Mucosa of rectum (tissue), 2 donors: ENCODE data around the gene HECW1.

Experiments used
- H3K27ac ChIP-seq, 2 donors: one replicate each; pipeline ENCODE4 v1.7.0; 2013; ENCODE audit warnings: inconsistent platforms in 2 of 2, low read depth in 2 of 2, low read length in 2 of 2
- H3K27me3 ChIP-seq, 2 donors: one replicate each; pipeline ENCODE4 v1.7.0; 2013; ENCODE audit warnings: low read length in 2 of 2; ENCODE audit not compliant: control insufficient read depth in 2 of 2, insufficient read depth in 2 of 2
- H3K36me3 ChIP-seq, 2 donors: one replicate each; pipeline ENCODE4 v1.7.0; 2013; ENCODE audit warnings: low read length in 2 of 2; ENCODE audit not compliant: control insufficient read depth in 2 of 2, insufficient read depth in 2 of 2
- H3K4me1 ChIP-seq, 2 donors: one replicate each; pipeline ENCODE4 v1.7.0; 2013; ENCODE audit warnings: low read length in 2 of 2, mild to moderate bottlenecking in 1 of 2; ENCODE audit not compliant: control insufficient read depth in 2 of 2, insufficient read depth in 2 of 2
- H3K4me3 ChIP-seq, 2 donors: one replicate each; pipeline ENCODE4 v1.7.0; 2013; ENCODE audit warnings: low read length in 2 of 2
- H3K9ac ChIP-seq, 2 donors: one replicate each; pipeline ENCODE4 v1.7.0; 2013; ENCODE audit warnings: low read length in 2 of 2, low read depth in 1 of 2, mild to moderate bottlenecking in 1 of 2
- H3K9me3 ChIP-seq, 2 donors: one replicate each; pipeline ENCODE4 v1.7.0; 2013; ENCODE audit warnings: low read length in 2 of 2; ENCODE audit not compliant: control insufficient read depth in 2 of 2
- donor health status: healthy.
- donor health status: Normal muscosa, but diverticular disease.

HECW1 gene

GRCh38 chr7:43394441-43395130, 282.1 kb downstream of the HECW1 start:
- H3K4me3 ChIP-seq = no peak overlapping the region
- H3K9ac ChIP-seq = no peak overlapping the region
- no peak overlapping the region for H3K27ac ChIP-seq
- H3K9me3 ChIP-seq = no peaks in the 10 kb centered on the region
- no peaks in the 10 kb centered on the region for H3K4me1 ChIP-seq
- H3K27me3 ChIP-seq = no peaks in the 10 kb centered on the region
- H3K36me3 ChIP-seq = no peaks in the 10 kb centered on the region

DNA sequence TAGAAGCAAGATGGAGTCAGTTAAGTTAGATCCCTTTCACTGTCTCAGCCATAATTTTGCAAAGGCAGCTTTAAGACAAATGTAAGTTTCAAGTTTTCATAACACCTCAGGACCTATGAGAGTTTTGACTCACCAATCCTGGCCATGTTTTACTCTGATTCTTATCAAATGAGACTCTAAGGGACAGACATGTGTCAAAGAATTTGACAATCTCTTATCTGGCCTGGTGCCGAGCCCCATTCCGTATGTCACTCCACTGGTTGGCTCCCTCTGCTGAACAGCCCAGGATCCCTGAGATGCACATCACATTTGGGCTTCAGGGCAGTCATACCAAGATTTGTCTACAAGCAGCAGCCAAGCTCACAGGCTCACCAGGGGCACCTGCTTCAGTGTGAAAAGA, 282.9 kb downstream of the HECW1 start:
- H3K4me1 ChIP-seq = no peaks in the 10 kb centered on the region
- H3K9ac ChIP-seq = no peak overlapping the region
- no peak overlapping the region for H3K4me3 ChIP-seq
- no peaks in the 10 kb centered on the region for H3K36me3 ChIP-seq
- H3K9me3 ChIP-seq = no peaks in the 10 kb centered on the region
- H3K27ac ChIP-seq = no peak overlapping the region
- H3K27me3 ChIP-seq = no peaks in the 10 kb centered on the region

DNA sequence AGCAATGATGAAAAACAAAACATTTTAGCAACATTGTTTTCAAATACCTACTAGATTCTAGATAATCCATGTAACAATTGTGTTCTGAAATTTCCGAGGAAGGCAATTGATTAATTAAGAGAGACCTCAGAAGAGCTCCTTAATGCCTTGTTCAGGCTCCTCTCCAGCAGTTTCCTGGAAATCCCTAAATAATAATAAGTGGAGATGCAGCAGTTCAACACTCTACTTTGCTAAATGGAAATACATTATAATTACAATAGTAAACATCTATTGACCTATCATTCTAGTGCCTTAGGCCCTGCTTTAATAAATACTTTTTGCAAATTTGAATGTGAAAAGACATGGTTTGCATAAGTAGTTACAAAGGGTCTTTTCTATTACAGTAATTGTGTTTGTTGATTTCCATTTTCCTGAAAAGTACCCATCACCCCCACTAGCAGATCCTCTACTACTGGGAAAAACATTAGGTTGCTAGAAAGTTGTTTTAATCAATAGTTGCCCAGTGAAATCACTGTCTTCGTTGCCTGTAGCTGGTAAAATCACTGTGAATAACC, 283.8 kb downstream of the HECW1 start:
- H3K36me3 ChIP-seq = no peaks in the 10 kb centered on the region
- no peaks in the 10 kb centered on the region for H3K4me1 ChIP-seq
- H3K9me3 ChIP-seq = no peaks in the 10 kb centered on the region
- no peaks in the 10 kb centered on the region for H3K27me3 ChIP-seq
- H3K9ac ChIP-seq = no peak overlapping the region
- H3K4me3 ChIP-seq = no peak overlapping the region
- no peak overlapping the region for H3K27ac ChIP-seq

GRCh38 chr7:43398831-43399230, 286.4 kb downstream of the HECW1 start:
- H3K36me3 ChIP-seq = no peaks in the 10 kb centered on the region
- H3K4me3 ChIP-seq = no peak overlapping the region
- no peaks in the 10 kb centered on the region for H3K9me3 ChIP-seq
- H3K4me1 ChIP-seq = no peaks in the 10 kb centered on the region
- no peak overlapping the region for H3K27ac ChIP-seq
- H3K9ac ChIP-seq = no peak overlapping the region
- no peaks in the 10 kb centered on the region for H3K27me3 ChIP-seq

- Histone ChIP-seq H3K4me3 (no peak overlapping the region), H3K9ac (no peak overlapping the region), H3K9me3 (no peaks in the 10 kb centered on the region), H3K4me1 (no peaks in the 10 kb centered on the region), H3K27ac (no peak overlapping the region), H3K27me3 (no peaks in the 10 kb centered on the region), H3K36me3 (no peaks in the 10 kb centered on the region)
Measured at GRCh38 chr7:43405948-43406347, 293.5 kb downstream of the HECW1 start.

DNA sequence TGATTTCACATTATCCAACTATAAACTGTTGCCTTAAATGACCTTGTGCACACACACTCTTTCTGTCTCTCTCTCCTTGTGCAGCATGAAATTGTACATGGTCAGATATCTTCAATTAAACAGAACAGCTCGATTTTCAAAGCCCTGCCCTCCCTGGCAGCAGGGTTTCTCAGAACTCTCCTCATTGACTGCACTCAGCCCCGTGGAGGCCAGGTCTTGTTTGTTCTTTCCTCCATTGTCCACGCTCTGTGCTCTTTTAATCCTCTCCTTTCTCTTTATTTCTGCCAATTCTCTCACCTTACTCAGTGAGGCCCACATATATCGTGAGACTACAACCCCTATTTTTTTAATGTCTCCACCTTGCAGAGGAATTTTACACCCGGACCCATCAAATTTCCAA, 294.5 kb downstream of the HECW1 start:
- Histone ChIP-seq H3K27me3 (no peaks in the 10 kb centered on the region), H3K9ac (no peak overlapping the region), H3K36me3 (no peaks in the 10 kb centered on the region), H3K4me3 (no peak overlapping the region), H3K9me3 (no peaks in the 10 kb centered on the region), H3K27ac (no peak overlapping the region), H3K4me1 (no peaks in the 10 kb centered on the region)

DNA sequence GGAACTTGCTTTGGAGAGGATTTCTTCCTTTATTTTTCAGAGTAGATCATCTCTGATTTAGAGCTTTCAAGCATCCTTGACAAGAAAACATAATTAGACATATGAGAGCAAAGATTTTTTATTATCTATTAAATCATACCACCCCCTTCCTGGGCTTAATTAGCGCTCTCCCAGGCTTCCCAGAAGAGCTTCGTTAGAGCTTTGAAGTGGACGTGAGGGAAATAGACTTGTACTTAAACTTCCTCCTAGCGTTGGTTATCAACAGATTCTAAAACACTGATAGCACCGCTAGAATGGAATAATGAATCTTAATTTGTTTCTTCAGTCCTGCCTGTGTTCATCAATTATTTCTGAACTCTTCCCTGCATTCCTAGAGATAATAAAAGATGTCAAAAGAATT, 296.5 kb downstream of the HECW1 start:
- no peaks in the 10 kb centered on the region for H3K27me3 ChIP-seq

GRCh38 chr7:43417455-43417854, 305.0 kb downstream of the HECW1 start:
- Histone ChIP-seq H3K27ac (no peak overlapping the region), H3K9me3 (no peaks in the 10 kb centered on the region), H3K9ac (no peak overlapping the region), H3K36me3 (no peaks in the 10 kb centered on the region), H3K4me1 (no peaks in the 10 kb centered on the region), H3K27me3 (no peaks in the 10 kb centered on the region), H3K4me3 (no peak overlapping the region)

More for the DNA sequence above, 296.5 kb downstream of the HECW1 start:
- Histone ChIP-seq H3K4me1 (no peaks in the 10 kb centered on the region), H3K36me3 (no peaks in the 10 kb centered on the region), H3K4me3 (no peak overlapping the region), H3K9ac (no peak overlapping the region), H3K9me3 (no peaks in the 10 kb centered on the region), H3K27ac (no peak overlapping the region)

GRCh38 chr7:43430411-43430810, 318.0 kb downstream of the HECW1 start:
- no peaks in the 10 kb centered on the region for H3K36me3 ChIP-seq
- H3K9ac ChIP-seq = no peak overlapping the region
- no peaks in the 10 kb centered on the region for H3K9me3 ChIP-seq

DNA sequence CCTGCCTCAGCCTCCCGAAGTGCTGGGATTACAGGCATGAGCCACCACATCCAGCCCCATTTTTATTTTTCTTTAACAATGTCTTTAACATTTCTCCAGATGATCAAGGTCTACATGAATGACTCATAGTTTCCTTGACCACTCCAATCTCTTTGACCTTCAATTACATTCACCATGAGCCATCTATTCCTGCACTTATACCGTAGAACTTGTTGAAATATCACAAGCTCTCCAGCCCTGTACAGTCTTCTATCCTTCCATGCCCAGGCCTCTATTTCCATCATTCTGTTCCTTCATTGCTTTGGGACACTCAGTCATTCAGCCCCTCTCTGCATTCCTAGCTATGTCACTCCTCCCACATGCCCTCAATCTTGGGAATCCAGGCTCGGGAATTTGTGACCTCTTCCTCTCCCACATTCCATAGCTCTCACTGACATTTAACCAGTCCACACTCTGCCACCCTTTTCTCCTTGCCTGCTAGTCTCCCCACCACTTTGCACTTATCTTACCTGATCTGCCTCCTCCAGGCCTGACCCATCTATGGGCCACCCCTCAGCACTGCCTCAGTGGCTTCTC, 318.7 kb downstream of the HECW1 start:
- H3K9me3 ChIP-seq = no peaks in the 10 kb centered on the region
- H3K4me3 ChIP-seq = no peak overlapping the region
- H3K4me1 ChIP-seq = no peaks in the 10 kb centered on the region
- no peak overlapping the region for H3K27ac ChIP-seq
- H3K36me3 ChIP-seq = no peaks in the 10 kb centered on the region
- no peak overlapping the region for H3K9ac ChIP-seq
- H3K27me3 ChIP-seq = no peaks in the 10 kb centered on the region

More at GRCh38 chr7:43430411-43430810, 318.0 kb downstream of the HECW1 start:
- H3K27ac ChIP-seq = no peak overlapping the region
- no peaks in the 10 kb centered on the region for H3K4me1 ChIP-seq
- H3K4me3 ChIP-seq = no peak overlapping the region
- H3K27me3 ChIP-seq = no peaks in the 10 kb centered on the region
